Stimulated activated CD4-positive, alpha-beta T cell treated with anti-CD3 and anti-CD28 coated beads, Interleukin-1b, Interleukin-23, amount 100 ng/mL, for 4 hours (primary cell): ENCODE data around the gene TMEM225B.
"Not testable (repeated sequence)": the region's sequence is repeated elsewhere in the genome, so short reads cannot be mapped to it uniquely, and the experiment has no call there.

Experiments
- DNase-seq, 2 donors: peaks; one replicate each; pipeline ENCODE4 v3.0.0-alpha.2; 2020; ENCODE audit warnings: low read depth in 2 of 2

The TMEM225B gene

GRCh38 chr7:99623091-99623693, 25.1 kb downstream of the TMEM225B start:
- DNase-seq: no peak

GRCh38 chr7:99623702-99624447, 25.8 kb downstream of the TMEM225B start:
- DNase-seq: no peak

GRCh38 chr7:99624484-99624883, 26.4 kb downstream of the TMEM225B start:
- DNase-seq: peak; percentile 38 to 41

- no peak for DNase-seq
These were observed 27.3 kb downstream of the TMEM225B start for GRCh38 chr7:99625321-99625720.

GRCh38 chr7:99625961-99626360, 27.9 kb downstream of the TMEM225B start:
- no peak for DNase-seq

- no peak for DNase-seq
These were observed 28.6 kb downstream of the TMEM225B start for GRCh38 chr7:99626661-99627060.

- no peak for DNase-seq
These were observed 29.4 kb downstream of the TMEM225B start for GRCh38 chr7:99627513-99627912.

GRCh38 chr7:99628471-99629465, 30.7 kb downstream of the TMEM225B start:
- no peak for DNase-seq

GRCh38 chr7:99629643-99630042, 31.6 kb downstream of the TMEM225B start:
- no peak for DNase-seq

GRCh38 chr7:99631295-99632109, 33.4 kb downstream of the TMEM225B start:
- DNase-seq: no peak

- DNase-seq: not testable (repeated sequence)
These were observed 39.3 kb downstream of the TMEM225B start for GRCh38 chr7:99637414-99637813.

- no peak for DNase-seq
These were observed 40.7 kb downstream of the TMEM225B start for GRCh38 chr7:99638731-99639130.

GRCh38 chr7:99639267-99639666, 41.2 kb downstream of the TMEM225B start:
- no peak for DNase-seq

- DNase-seq: no peak
These were observed 44.0 kb downstream of the TMEM225B start for GRCh38 chr7:99642027-99642426.

GRCh38 chr7:99643464-99643863, 45.4 kb downstream of the TMEM225B start:
- DNase-seq: no peak

GRCh38 chr7:99644431-99644830, 46.4 kb downstream of the TMEM225B start:
- no peak for DNase-seq

GRCh38 chr7:99645590-99645989, 47.5 kb downstream of the TMEM225B start:
- no peak for DNase-seq

- no peak for DNase-seq
These were observed 50.8 kb downstream of the TMEM225B start for GRCh38 chr7:99648843-99649242.

GRCh38 chr7:99651290-99651689, 53.2 kb downstream of the TMEM225B start:
- DNase-seq: no peak

- DNase-seq: no peak
These were observed 54.6 kb downstream of the TMEM225B start for GRCh38 chr7:99652671-99653070.

GRCh38 chr7:99653269-99653668, 55.2 kb downstream of the TMEM225B start:
- not testable (repeated sequence) for DNase-seq
